Activated CD8-positive, alpha-beta T cell treated with anti-CD3 and anti-CD28 coated beads for 36 hours (primary cell): ENCODE measurements around the gene PLEKHM2. TPM values are rescaled to one million over a fixed set of nuclear protein-coding genes. Genes with fewer than 3 reads are reported as not detected.

Experiments used
- ATAC-seq: fragments of 200-7000 bp; cut with Tn5 transposase; one replicate; pipeline ENCODE4 v1.10.0; 2021; ENCODE audit warnings: mild to moderate bottlenecking, moderate library complexity
- CTCF ChIA-PET: fragments of 350-600 bp; sonication (Branson Sonifier 250); formaldehyde crosslinking; loops from one replicate; lab custom pipeline; 2021; ENCODE audit warnings: antibody characterized with exemption; lab: Charles Lee
- POLR2A ChIA-PET: fragments of 350-600 bp; sonication (Branson Sonifier 250); formaldehyde crosslinking; loops from one replicate; lab custom pipeline; 2021; ENCODE audit warnings: antibody characterized with exemption; lab: Charles Lee
- DNase-seq: peaks from one replicate; pipeline ENCODE4 v3.0.0-alpha.2; 2020
- H3K27ac Mint-ChIP-seq: one replicate; pipeline ENCODE4 v1.8.0; 2021; ENCODE audit warnings: mild to moderate bottlenecking, mixed read lengths
- H3K27me3 Mint-ChIP-seq: one replicate; pipeline ENCODE4 v1.8.0; 2021; ENCODE audit warnings: mixed read lengths
- H3K36me3 Mint-ChIP-seq: one replicate; pipeline ENCODE4 v1.8.0; 2021; ENCODE audit warnings: low read depth, mixed read lengths
- H3K4me1 Mint-ChIP-seq: one replicate; pipeline ENCODE4 v1.8.0; 2021; ENCODE audit warnings: low read depth, mixed read lengths
- H3K4me3 Mint-ChIP-seq: one replicate; pipeline ENCODE4 v1.8.0; 2021; ENCODE audit warnings: mild to moderate bottlenecking, moderate library complexity, mixed read lengths
- H3K9me3 Mint-ChIP-seq: one replicate; pipeline ENCODE4 v1.8.0; 2021; ENCODE audit warnings: mixed read lengths
- intact Hi-C: fragments of 100-400 bp; cut with micrococcal nuclease; formaldehyde crosslinking; loops from one replicate; pipeline ENCODE4 v1.10.0; 2022
- total RNA-seq, 2 experiments: library from RNA; stranded (reverse); gene quantifications; one replicate each; pipeline ENCODE4 v1.2.3, GENCODE V29; 2021
- TF ChIP-seq, protein P1 (sequence below): fragments of 200-600 bp; IDR thresholded peaks from one replicate; pipeline ENCODE4 v1.8.0; 2022; ENCODE audit warnings: antibody characterized with exemption, mild to moderate bottlenecking

Gene PLEKHM2
- total RNA-seq, 2 experiments from 2014 or later, result 41.5 to 42.9 TPM

- Mint-ChIP-seq H3K36me3 (peaks cover 11% of the 10 kb centered on the region), H3K27ac (no peak overlapping the region), H3K4me3 (no peak overlapping the region), H3K27me3 (no peaks in the 10 kb centered on the region), H3K4me1 (no peaks in the 10 kb centered on the region), H3K9me3 (no peaks in the 10 kb centered on the region)
- ChIA-PET POLR2A (no interaction called here), CTCF (interaction anchor here (2.0 kb wide), 1 partner anchor 38 kb away, joined by 4 read pairs; no protein-coding TSS in a partner anchor)
- DNase-seq (no peak), ATAC-seq (no peak)
- TF ChIP-seq, protein P1, sequence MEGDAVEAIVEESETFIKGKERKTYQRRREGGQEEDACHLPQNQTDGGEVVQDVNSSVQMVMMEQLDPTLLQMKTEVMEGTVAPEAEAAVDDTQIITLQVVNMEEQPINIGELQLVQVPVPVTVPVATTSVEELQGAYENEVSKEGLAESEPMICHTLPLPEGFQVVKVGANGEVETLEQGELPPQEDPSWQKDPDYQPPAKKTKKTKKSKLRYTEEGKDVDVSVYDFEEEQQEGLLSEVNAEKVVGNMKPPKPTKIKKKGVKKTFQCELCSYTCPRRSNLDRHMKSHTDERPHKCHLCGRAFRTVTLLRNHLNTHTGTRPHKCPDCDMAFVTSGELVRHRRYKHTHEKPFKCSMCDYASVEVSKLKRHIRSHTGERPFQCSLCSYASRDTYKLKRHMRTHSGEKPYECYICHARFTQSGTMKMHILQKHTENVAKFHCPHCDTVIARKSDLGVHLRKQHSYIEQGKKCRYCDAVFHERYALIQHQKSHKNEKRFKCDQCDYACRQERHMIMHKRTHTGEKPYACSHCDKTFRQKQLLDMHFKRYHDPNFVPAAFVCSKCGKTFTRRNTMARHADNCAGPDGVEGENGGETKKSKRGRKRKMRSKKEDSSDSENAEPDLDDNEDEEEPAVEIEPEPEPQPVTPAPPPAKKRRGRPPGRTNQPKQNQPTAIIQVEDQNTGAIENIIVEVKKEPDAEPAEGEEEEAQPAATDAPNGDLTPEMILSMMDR, result no peak
- intact Hi-C loops, result no loop called here
These were observed 16.8 kb upstream of the PLEKHM2 start for GRCh38 chr1:15667362-15667761.

DNA sequence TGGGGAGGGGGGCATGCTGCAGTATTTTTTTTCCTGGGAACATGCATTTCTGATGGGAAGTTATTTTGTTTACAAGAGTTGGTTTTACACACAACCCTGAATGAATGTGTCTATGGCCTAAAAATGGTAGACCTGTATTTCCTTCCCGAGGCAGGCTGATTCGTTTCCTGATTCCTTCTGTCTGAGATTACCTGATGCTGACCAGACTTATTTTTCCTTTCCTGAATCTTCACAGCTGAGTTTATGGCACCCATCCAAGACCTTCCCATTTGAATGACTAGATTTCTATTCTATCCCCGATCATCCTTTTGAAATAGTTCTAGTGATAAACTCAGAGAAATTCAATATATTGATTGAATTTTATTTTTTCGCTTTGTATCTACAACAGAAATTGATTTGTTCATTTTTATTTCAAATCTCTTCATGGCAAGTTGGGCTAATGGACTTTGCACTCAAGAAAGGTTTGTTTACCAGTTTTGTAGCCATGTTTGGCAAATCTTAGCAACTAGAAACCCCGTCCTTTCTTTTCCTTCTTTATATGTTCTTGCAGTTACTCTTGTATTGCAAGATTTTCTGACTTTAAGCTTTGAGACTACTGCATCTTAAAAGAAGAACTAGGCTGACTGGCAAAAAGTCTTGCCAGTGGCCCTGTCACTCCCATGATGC is 15.9 kb upstream of the PLEKHM2 start:
- Mint-ChIP-seq H3K4me1 (no peaks in the 10 kb centered on the region), H3K9me3 (no peaks in the 10 kb centered on the region), H3K4me3 (no peak overlapping the region), H3K36me3 (peaks cover 4% of the 10 kb centered on the region), H3K27ac (no peak overlapping the region), H3K27me3 (no peaks in the 10 kb centered on the region)
- DNase-seq (no peak), ATAC-seq (no peak)
- ChIA-PET POLR2A (interaction anchor here (0.5 to 0.8 kb wide), 2 partner anchors 14 to 25 kb away, joined by 3 read pairs; no protein-coding TSS in a partner anchor), CTCF (interaction anchor here (0.7 to 2.0 kb wide), 3 partner anchors 9 to 73 kb away, joined by 3 to 4 read pairs (median 4); no protein-coding TSS in a partner anchor)
- intact Hi-C loops, result no loop called here
- TF ChIP-seq, protein P1, result no peak

- H3K27me3 Mint-ChIP-seq, result no peaks in the 10 kb centered on the region
- H3K36me3 Mint-ChIP-seq, result peaks cover 1% of the 10 kb centered on the region
- no peak overlapping the region for H3K27ac Mint-ChIP-seq
- no peaks in the 10 kb centered on the region for H3K9me3 Mint-ChIP-seq
- TF ChIP-seq, protein P1, result no peak
- intact Hi-C loops, result no loop called here
- DNase-seq (no peak), ATAC-seq (no peak)
- H3K4me3 Mint-ChIP-seq, result no peak overlapping the region
- H3K4me1 Mint-ChIP-seq, result no peaks in the 10 kb centered on the region
- ChIA-PET POLR2A (no interaction called here), CTCF (interaction anchor here (0.7 to 1.5 kb wide), 3 partner anchors 10 to 72 kb away, joined by 3 to 6 read pairs (median 4); no protein-coding TSS in a partner anchor)
These were observed 15.0 kb upstream of the PLEKHM2 start for GRCh38 chr1:15669074-15669473.

GRCh38 chr1:15669864-15670263 is 14.3 kb upstream of the PLEKHM2 start:
- intact Hi-C loops, result no loop called here
- no peak for ATAC-seq
- no peaks in the 10 kb centered on the region for H3K27me3 Mint-ChIP-seq
- DNase-seq, result no peak
- H3K9me3 Mint-ChIP-seq, result no peaks in the 10 kb centered on the region
- CTCF ChIA-PET, result interaction anchor here (1.2 to 1.5 kb wide), 2 partner anchors 17 to 71 kb away, joined by 4 to 6 read pairs; no protein-coding TSS in a partner anchor
- peaks cover 1% of the 10 kb centered on the region for H3K36me3 Mint-ChIP-seq
- POLR2A ChIA-PET, result no interaction called here
- no peak overlapping the region for H3K4me3 Mint-ChIP-seq
- TF ChIP-seq, protein P1, result no peak
- no peaks in the 10 kb centered on the region for H3K4me1 Mint-ChIP-seq
- H3K27ac Mint-ChIP-seq, result no peak overlapping the region

- ChIA-PET CTCF (no interaction called here), POLR2A (no interaction called here)
- H3K9me3 Mint-ChIP-seq, result no peaks in the 10 kb centered on the region
- TF ChIP-seq, protein P1, result no peak
- DNase-seq, result no peak
- peaks cover 1% of the 10 kb centered on the region for H3K36me3 Mint-ChIP-seq
- ATAC-seq, result no peak
- no peak overlapping the region for H3K4me3 Mint-ChIP-seq
- intact Hi-C loops, result no loop called here
- no peaks in the 10 kb centered on the region for H3K27me3 Mint-ChIP-seq
- H3K27ac Mint-ChIP-seq, result no peak overlapping the region
- no peaks in the 10 kb centered on the region for H3K4me1 Mint-ChIP-seq
These were observed 12.7 kb upstream of the PLEKHM2 start for GRCh38 chr1:15671430-15671829.
